Measurements from ENCODE around the gene MAST3.

DNA sequence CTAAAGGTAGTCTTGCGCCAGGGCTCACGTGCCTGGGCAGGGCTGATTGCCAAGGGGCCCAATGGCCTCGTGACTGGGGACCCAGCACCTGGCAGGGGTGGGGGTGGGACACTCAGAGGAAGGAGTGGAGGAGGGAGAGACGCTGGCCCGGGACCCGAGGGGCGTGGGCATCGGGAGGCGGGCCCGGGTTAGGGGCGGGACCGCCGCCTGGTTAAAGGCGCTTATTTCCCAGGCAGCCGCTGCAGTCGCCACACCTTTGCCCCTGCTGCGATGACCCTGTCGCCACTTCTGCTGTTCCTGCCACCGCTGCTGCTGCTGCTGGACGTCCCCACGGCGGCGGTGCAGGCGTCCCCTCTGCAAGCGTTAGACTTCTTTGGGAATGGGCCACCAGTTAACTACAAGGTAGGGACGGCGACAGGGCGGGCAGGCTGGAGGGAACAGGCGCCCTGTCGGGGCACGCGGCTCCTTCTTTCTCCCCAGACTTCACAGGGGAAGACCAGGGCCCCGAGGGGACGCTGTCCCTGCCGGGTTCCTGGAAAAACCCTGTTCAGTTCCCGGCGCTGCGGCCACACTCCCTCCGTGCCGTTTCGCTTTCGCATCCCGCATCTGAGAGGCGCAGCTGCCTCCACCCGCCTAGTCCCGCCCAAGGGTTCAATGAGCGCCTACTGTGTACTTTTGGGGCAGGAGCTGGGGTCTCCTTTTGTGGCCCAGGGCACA lies 76.2 kb downstream of the MAST3 start, which contains the start of gene IFI30:
- TF ChIP-seq, protein P1, sequence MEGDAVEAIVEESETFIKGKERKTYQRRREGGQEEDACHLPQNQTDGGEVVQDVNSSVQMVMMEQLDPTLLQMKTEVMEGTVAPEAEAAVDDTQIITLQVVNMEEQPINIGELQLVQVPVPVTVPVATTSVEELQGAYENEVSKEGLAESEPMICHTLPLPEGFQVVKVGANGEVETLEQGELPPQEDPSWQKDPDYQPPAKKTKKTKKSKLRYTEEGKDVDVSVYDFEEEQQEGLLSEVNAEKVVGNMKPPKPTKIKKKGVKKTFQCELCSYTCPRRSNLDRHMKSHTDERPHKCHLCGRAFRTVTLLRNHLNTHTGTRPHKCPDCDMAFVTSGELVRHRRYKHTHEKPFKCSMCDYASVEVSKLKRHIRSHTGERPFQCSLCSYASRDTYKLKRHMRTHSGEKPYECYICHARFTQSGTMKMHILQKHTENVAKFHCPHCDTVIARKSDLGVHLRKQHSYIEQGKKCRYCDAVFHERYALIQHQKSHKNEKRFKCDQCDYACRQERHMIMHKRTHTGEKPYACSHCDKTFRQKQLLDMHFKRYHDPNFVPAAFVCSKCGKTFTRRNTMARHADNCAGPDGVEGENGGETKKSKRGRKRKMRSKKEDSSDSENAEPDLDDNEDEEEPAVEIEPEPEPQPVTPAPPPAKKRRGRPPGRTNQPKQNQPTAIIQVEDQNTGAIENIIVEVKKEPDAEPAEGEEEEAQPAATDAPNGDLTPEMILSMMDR (IDR thresholded peaks at IDR 0.05; ENCODE audit: extremely low read depth in 1 of 2, insufficient read depth in 1 of 2, low read depth in 1 of 2, low read length in 2 of 2), result no peak
- no peak for TF ChIP-seq POLR2A (IDR thresholded peaks at IDR 0.05; ENCODE audit: low read depth, low read length)
- TF ChIP-seq GATA2 (IDR thresholded peaks at IDR 0.05; ENCODE audit: insufficient read depth, insufficient read length, low read depth, low read length), result no peak

All from endothelial cell of umbilical vein (primary cell).